ENCODE data around the gene CLDN22. TPM values are rescaled to one million over a fixed set of nuclear protein-coding genes. Genes with fewer than 3 reads are reported as not detected.

CLDN22 gene
- total RNA-seq, 1 donor from 2014 or later: not detected

DNA sequence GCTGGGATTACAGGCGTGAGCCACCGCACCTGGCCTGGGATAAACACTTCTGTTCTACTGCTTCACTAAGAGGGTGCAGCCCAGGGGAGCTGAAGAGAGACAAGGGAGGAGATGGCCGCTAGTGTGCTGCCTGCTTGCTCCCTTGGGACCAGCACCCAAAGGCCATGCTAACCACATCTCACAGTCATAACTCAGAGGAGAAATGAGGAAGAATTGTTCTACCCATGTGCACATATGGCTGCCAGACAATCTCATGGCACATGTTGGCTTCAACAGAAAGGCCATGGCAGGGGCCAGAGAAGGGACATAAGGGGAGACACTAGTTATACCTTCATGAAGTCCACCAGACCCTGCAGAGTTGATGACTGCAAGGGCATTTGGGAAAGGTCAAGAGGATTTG is 22.4 kb downstream of the CLDN22 start:
- no peaks in the 10 kb centered on the region for H3K4me1 ChIP-seq
- TF ChIP-seq, protein P1, sequence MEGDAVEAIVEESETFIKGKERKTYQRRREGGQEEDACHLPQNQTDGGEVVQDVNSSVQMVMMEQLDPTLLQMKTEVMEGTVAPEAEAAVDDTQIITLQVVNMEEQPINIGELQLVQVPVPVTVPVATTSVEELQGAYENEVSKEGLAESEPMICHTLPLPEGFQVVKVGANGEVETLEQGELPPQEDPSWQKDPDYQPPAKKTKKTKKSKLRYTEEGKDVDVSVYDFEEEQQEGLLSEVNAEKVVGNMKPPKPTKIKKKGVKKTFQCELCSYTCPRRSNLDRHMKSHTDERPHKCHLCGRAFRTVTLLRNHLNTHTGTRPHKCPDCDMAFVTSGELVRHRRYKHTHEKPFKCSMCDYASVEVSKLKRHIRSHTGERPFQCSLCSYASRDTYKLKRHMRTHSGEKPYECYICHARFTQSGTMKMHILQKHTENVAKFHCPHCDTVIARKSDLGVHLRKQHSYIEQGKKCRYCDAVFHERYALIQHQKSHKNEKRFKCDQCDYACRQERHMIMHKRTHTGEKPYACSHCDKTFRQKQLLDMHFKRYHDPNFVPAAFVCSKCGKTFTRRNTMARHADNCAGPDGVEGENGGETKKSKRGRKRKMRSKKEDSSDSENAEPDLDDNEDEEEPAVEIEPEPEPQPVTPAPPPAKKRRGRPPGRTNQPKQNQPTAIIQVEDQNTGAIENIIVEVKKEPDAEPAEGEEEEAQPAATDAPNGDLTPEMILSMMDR (IDR thresholded peaks at IDR 0.05): no peak
- no peaks in the 10 kb centered on the region for H3K9me3 ChIP-seq
- no peak overlapping the region for H3K27ac ChIP-seq
- no peaks in the 10 kb centered on the region for H3K27me3 ChIP-seq (ENCODE audit: low read depth)
- no peak overlapping the region for H3K4me3 ChIP-seq
- H3K36me3 ChIP-seq: peaks cover 23% of the 10 kb centered on the region
- DNase-seq: no peak
- intact Hi-C loops (cut with DNase I): no loop called here
- no peak for ATAC-seq

DNA sequence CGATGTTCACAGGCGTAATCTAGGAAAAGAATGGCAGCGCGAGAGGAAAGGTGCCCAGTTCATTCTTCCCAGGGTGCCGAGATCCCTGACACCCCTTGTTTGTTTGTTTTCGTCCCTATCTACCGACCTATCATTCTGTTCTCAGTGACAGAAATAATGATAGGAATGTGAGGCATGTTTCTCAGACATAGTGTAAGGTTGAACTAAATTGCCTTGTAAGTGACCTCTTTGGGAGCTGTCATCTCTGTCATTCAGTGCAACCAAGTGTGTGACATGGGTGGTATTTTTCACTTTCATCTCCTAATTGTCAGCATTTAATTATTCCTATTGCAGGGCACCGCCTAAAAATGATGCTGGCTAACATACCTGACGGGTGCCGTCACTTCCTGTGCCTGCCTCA is 24.4 kb downstream of the CLDN22 start:
- Histone ChIP-seq H3K27ac (no peak overlapping the region), H3K27me3 (ENCODE audit: low read depth) (no peaks in the 10 kb centered on the region), H3K4me1 (no peaks in the 10 kb centered on the region), H3K9me3 (no peaks in the 10 kb centered on the region), H3K36me3 (peaks cover 23% of the 10 kb centered on the region), H3K4me3 (no peak overlapping the region)
- TF ChIP-seq, protein P1 (IDR thresholded peaks at IDR 0.05): no peak
- DNase-seq (no peak), ATAC-seq (no peak)
- intact Hi-C loops (cut with DNase I): no loop called here

DNA sequence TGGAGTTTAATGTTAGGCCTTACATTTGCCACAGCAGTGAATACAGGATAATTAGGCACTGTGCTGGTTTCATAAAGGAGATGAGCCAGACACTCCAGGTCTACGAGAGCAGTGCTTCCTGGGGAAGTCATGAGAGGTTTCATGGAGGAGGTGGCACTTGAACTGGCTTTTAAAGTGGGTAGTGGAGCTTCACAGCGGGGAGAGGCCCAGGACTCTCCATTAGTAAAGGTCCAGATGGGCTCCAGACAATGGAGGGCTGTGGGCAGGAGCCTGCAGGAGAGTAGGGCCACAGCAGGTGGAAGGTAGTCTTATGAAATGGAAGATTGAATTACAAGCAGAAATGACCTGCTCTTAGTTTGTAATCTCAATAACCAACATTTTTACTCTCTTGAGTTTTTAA is 29.0 kb downstream of the CLDN22 start:
- TF ChIP-seq, protein P1 (IDR thresholded peaks at IDR 0.05): no peak
- peaks cover 48% of the 10 kb centered on the region for H3K36me3 ChIP-seq
- intact Hi-C loops (cut with DNase I): no loop called here

DNA sequence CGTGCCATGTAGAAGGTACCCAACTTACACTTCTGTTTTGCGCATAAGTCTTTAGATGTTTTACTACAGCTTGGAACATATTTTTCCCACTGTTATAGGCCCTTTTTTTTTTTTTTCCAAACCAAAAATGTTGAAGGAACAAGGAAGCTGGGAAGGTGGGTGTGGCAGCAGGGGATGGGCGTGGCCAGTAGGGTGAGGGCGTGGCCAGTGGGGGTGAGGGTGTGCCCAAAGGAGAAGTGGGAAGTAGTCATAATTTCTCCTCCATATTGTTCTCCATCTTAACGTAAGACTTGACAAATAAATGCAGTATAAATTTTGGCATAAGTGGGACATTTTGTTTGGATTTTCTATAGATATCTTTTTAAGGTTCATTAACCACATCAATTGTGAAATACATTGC is 30.4 kb downstream of the CLDN22 start:
- no peak overlapping the region for H3K27ac ChIP-seq
- TF ChIP-seq, protein P1 (IDR thresholded peaks at IDR 0.05): no peak

More for the DNA sequence above, 29.0 kb downstream of the CLDN22 start:
- ATAC-seq (no peak), DNase-seq (no peak)
- Histone ChIP-seq H3K4me3 (no peak overlapping the region), H3K9me3 (no peaks in the 10 kb centered on the region), H3K27ac (no peak overlapping the region), H3K4me1 (no peaks in the 10 kb centered on the region), H3K27me3 (ENCODE audit: low read depth) (no peaks in the 10 kb centered on the region)

DNA sequence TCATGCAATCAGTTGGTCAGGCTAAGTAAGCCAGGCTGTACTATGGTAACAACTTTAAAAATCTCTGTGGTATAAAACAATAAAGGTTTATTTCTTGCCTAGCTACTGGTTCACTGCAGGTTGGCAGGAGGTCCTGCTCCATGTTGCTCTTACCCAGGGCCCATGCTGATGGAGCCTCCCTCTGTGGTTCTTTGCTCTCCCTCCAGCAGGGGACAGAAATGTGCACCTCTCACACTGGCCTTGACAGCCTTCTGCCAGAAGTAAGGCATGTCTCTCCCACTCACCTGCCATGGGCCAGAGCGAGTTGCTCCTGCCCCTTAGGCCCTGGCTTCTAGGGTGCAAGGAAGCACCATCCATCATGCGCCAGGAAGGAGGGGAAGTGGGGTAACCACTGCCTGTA is 31.1 kb downstream of the CLDN22 start:
- H3K27me3 ChIP-seq (ENCODE audit: low read depth): no peaks in the 10 kb centered on the region
- no peaks in the 10 kb centered on the region for H3K4me1 ChIP-seq
- intact Hi-C loops (cut with DNase I): no loop called here
- H3K27ac ChIP-seq: no peak overlapping the region
- DNase-seq (no peak), ATAC-seq (no peak)
- H3K4me3 ChIP-seq: no peak overlapping the region
- no peaks in the 10 kb centered on the region for H3K9me3 ChIP-seq
- TF ChIP-seq, protein P1 (IDR thresholded peaks at IDR 0.05): no peak
- H3K36me3 ChIP-seq: peaks cover 52% of the 10 kb centered on the region

More for the DNA sequence above, 30.4 kb downstream of the CLDN22 start:
- DNase-seq (no peak), ATAC-seq (no peak)
- Histone ChIP-seq H3K4me1 (no peaks in the 10 kb centered on the region), H3K9me3 (no peaks in the 10 kb centered on the region), H3K4me3 (no peak overlapping the region), H3K36me3 (peaks cover 52% of the 10 kb centered on the region), H3K27me3 (ENCODE audit: low read depth) (no peaks in the 10 kb centered on the region)
- intact Hi-C loops (cut with DNase I): no loop called here

DNA sequence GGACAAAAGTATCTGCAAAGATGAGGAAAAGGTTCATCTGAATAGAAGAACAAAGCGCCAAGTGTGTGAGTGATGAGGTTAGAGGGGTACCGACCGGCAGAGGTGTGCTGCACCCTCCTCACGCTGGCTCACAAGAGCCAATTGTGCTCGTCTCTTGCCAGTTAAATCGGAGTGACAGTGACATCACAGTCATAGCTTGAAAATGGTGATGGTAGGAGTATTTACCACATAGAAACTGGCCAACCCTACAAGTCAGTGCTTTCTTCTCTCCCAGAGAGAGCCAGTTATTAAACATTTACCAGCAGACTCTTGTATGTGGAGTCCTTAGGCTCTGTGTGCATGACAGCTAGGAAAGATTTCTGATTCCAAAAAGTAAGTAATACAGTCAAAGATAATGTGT is 32.4 kb downstream of the CLDN22 start:
- ATAC-seq (no peak), DNase-seq (no peak)
- TF ChIP-seq, protein P1 (IDR thresholded peaks at IDR 0.05): no peak
- Histone ChIP-seq H3K36me3 (peaks cover 64% of the 10 kb centered on the region), H3K4me3 (no peak overlapping the region), H3K27ac (no peak overlapping the region), H3K4me1 (no peaks in the 10 kb centered on the region), H3K9me3 (no peaks in the 10 kb centered on the region), H3K27me3 (ENCODE audit: low read depth) (no peaks in the 10 kb centered on the region)
- intact Hi-C loops (cut with DNase I): no loop called here

Measured in lower lobe of right lung (tissue), 2 donors.